Pancreas (tissue), 10 donors: ENCODE measurements around the gene ARRB2. TPM values are rescaled to one million over a fixed set of nuclear protein-coding genes. Genes with fewer than 3 reads are reported as not detected.

Experiments
- ATAC-seq, 4 donors: fragments of 200-7000 bp; cut with Tn5 transposase; one replicate each; pipeline versions ENCODE4 v1.8.0 to v1.9.1; 2020; ENCODE audit warnings: mild to moderate bottlenecking in 4 of 4, moderate library complexity in 4 of 4
- DNase-seq, 6 donors: peaks; one replicate each; pipeline ENCODE4 v3.0.0-alpha.2; 2020
- FAIRE-seq: peaks from 2 replicates; lab custom pipeline; 2012; peaks lifted over from hg19 to GRCh38; lab: Jason Lieb, UNC
- H3K27ac ChIP-seq, 4 donors: fragments of 200-600 bp; sonication (generic); 1 replicate in 3 of 4; 2 replicates in 1 of 4; pipeline versions ENCODE4 v1.5.0 to v1.8.0; 2020
- H3K27me3 ChIP-seq, 4 donors: fragments of 200-600 bp; one replicate each; pipeline ENCODE4 v1.8.0; 2021
- H3K36me3 ChIP-seq, 3 donors: fragments of 200-600 bp; sonication (generic) in 1 of 3; one replicate each; pipeline versions ENCODE4 v1.5.0 to v1.8.0; 2020 to 2021
- H3K4me1 ChIP-seq, 3 donors: fragments of 200-600 bp; one replicate each; pipeline ENCODE4 v1.8.0; 2021
- H3K4me3 ChIP-seq, 4 donors: fragments of 200-600 bp; sonication (generic) in 2 of 4; one replicate each; pipeline versions ENCODE4 v1.5.0 to v1.8.0; 2020 to 2021
- H3K9me3 ChIP-seq, 4 donors: fragments of 200-600 bp; one replicate each; pipeline ENCODE4 v1.8.0; 2021
- whole genome bisulfite sequencing, 2 donors: extraction: QIAGEN DNeasy Blood & Tissue Kit; methylation state at CpG; one replicate each; pipeline ENCODE4 v1.1.7; 2013; 5-methylcytosine and 5-hydroxymethylcytosine counted together
- intact Hi-C, 3 donors: fragments of 100-400 bp; cut with DNase I; formaldehyde crosslinking; loops; one replicate each; pipeline versions ENCODE4 v1.11.1 to v1.14.2; 2022
- polyA plus RNA-seq, 2 donors: library from polyadenylated mRNA; stranded (reverse); fragments of 200-250 nt; gene quantifications; one replicate each; pipeline ENCODE4 v1.2.3, GENCODE V29; 2013
- total RNA-seq, 6 donors: library from RNA; stranded (reverse); fragmentation: NEBNext Ultra II Directional in 4 of 6; extraction: Animal tissue kit (Norgen Biotek cat#: 25700) in 4 of 6; gene quantifications; one replicate each; pipeline versions ENCODE4 v1.2.1 to v1.2.4, GENCODE V29; 2021 to 2023
- TF ChIP-seq, protein P1 (sequence below), 4 donors: fragments of 200-600 bp; sonication (generic) in 3 of 4; IDR thresholded peaks; one replicate each; pipeline versions ENCODE4 v1.5.0 to v1.8.0; 2021; ENCODE audit warnings: antibody characterized with exemption in 4 of 4
- donor health status: healthy with polysubstance abuse.
- donor health status: DM: no; HTN: no; CAD: no; lungs with moderate emphysema.
- donor health status: DM: no; HTN: no; CAD: no.
- donor health status: control.
- donor health status: control.
- donor health status: Bipolar disorder and iron deficiency.
- donor health status: DM: yes; HTN: yes; CAD: no.
- donor health status: DM: no; HTN: no; CAD: no.
- donor health status: DM: no; HTN: no; CAD: no.
- donor health status: DM: yes; HTN: yes; CAD: no.

ARRB2 gene
- total and polyA plus RNA-seq, 8 donors: 11.2 to 49.6 (median 19.5) TPM

DNA sequence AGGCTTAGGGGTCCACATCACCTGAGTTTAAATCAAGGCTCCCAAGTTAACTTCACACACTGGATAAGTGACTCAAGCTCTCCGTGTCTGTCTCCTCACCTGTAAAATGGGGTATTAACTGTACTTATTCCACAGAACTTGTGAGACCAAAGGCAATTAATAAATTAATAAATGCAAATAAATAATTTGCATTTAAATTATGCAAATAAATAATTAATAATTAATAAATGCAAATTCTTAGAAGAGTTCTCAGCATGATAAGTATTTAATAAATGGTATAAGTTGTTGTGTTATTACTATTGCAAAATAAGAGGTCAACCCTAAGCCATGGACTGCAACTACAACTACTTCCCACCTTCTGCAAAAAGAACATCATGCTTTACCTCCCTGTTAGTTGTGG is 43.0 kb downstream of the ARRB2 start:
- Histone ChIP-seq H3K27me3 (no peaks in the 10 kb centered on the region), H3K4me3 (no peak overlapping the region), H3K9me3 (no peaks in the 10 kb centered on the region), H3K36me3 (no peaks in the 10 kb centered on the region), H3K27ac (no peak overlapping the region), H3K4me1 (no peaks in the 10 kb centered on the region)
- FAIRE-seq: no peak
- WGBS, 2 donors: 69 to 84% methylated on average over 1 of the region's 1 CpG
- intact Hi-C loops: no loop called here
- ATAC-seq: no peak
- no peak for DNase-seq
- TF ChIP-seq, protein P1, sequence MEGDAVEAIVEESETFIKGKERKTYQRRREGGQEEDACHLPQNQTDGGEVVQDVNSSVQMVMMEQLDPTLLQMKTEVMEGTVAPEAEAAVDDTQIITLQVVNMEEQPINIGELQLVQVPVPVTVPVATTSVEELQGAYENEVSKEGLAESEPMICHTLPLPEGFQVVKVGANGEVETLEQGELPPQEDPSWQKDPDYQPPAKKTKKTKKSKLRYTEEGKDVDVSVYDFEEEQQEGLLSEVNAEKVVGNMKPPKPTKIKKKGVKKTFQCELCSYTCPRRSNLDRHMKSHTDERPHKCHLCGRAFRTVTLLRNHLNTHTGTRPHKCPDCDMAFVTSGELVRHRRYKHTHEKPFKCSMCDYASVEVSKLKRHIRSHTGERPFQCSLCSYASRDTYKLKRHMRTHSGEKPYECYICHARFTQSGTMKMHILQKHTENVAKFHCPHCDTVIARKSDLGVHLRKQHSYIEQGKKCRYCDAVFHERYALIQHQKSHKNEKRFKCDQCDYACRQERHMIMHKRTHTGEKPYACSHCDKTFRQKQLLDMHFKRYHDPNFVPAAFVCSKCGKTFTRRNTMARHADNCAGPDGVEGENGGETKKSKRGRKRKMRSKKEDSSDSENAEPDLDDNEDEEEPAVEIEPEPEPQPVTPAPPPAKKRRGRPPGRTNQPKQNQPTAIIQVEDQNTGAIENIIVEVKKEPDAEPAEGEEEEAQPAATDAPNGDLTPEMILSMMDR (IDR thresholded peaks at IDR 0.05): no peak

DNA sequence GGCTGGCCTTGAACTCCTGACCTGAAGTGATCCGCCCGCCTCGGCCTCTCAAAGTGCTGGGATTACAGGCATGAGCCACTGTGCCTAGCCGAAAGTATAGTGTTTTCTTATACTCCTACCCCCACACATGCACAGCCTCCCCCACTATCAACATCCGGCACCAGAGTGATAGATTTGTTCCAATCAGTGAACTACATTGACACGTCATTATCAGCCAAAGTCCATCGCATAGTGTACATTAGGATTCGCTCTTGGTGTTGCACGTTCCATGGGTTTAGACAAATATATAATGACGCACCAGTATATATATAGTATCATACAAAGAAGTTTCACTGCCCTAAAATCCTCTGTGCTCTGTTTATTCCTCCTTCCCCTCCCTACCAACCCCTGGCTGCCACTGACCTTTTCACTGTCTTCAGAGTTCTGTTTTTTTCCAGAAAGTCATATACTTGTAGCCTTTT is 49.4 kb downstream of the ARRB2 start:
- TF ChIP-seq, protein P1 (IDR thresholded peaks at IDR 0.05): no peak
- 37 to 57% methylated on average over 10 of the region's 10 CpGs for WGBS, 2 donors
- intact Hi-C loops: no loop called here
- peak in 2 of 4 donors; percentile 71 for ATAC-seq
- Histone ChIP-seq H3K4me3 (no peak overlapping the region), H3K27ac (no peak overlapping the region), H3K9me3 (no peaks in the 10 kb centered on the region), H3K27me3 (no peaks in the 10 kb centered on the region), H3K36me3 (no peaks in the 10 kb centered on the region), H3K4me1 (no peaks in the 10 kb centered on the region)
- no peak for DNase-seq
- FAIRE-seq: no peak

DNA sequence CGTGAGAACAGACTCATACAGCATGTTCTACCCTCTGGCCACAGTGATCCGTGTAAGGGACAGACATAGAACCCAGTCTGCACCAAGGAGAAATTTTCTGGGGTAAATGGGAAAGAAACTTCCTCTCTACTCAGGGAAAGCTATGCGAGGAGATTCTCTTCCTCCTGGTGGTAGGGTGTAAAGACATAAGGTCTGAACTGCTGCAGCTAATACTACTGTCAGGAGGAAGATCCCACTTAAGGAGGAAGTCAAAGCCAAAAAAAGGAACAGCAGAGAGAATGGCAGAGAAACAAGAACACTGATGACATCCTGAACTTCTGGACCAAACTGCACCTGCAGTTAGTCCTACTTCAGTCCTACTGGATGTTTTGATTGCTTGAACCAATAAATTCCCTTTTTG is 54.2 kb downstream of the ARRB2 start:
- no peak for DNase-seq
- Histone ChIP-seq H3K9me3 (no peaks in the 10 kb centered on the region), H3K27ac (peak overlapping the region in 1 of 4 donors; percentile 15), H3K36me3 (no peaks in the 10 kb centered on the region), H3K4me3 (no peak overlapping the region), H3K4me1 (no peaks in the 10 kb centered on the region), H3K27me3 (no peaks in the 10 kb centered on the region)
- ATAC-seq: peak in 1 of 4 donors; percentile 72
- 61 to 75% methylated on average over 3 of the region's 3 CpGs for WGBS, 2 donors
- no peak for FAIRE-seq
- intact Hi-C loops: no loop called here
- TF ChIP-seq, protein P1 (IDR thresholded peaks at IDR 0.05): no peak

DNA sequence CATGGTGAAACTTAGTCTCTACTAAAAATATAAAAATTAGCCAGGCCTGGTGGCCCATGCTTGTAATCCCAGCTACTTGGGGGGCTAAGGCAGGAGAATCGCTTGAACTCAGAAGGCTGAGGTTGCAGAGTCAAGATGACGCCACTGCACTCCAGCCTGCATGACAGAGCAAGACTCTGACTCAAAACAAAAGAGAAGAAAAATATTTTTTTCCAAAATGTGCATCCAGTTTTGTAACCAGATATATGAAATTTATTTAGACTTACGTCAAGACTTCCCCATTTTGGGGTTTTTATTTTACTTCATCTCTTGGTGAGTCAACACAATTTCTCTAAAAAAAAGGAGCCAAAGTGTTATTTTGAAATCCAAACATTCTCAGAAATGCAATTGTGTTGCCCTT is 55.8 kb downstream of the ARRB2 start:
- TF ChIP-seq, protein P1 (IDR thresholded peaks at IDR 0.05): no peak
- Histone ChIP-seq H3K4me3 (no peak overlapping the region), H3K27ac (peak overlapping the region in 2 of 4 donors; percentile 55 to 59), H3K9me3 (no peaks in the 10 kb centered on the region), H3K36me3 (no peaks in the 10 kb centered on the region), H3K4me1 (no peaks in the 10 kb centered on the region), H3K27me3 (no peaks in the 10 kb centered on the region)
- peak in 2 of 4 donors; percentile 56 to 57 for ATAC-seq
- FAIRE-seq: no peak
- 85 to 88% methylated on average over 3 of the region's 3 CpGs for WGBS, 2 donors
- intact Hi-C loops: no loop called here
- no peak for DNase-seq

DNA sequence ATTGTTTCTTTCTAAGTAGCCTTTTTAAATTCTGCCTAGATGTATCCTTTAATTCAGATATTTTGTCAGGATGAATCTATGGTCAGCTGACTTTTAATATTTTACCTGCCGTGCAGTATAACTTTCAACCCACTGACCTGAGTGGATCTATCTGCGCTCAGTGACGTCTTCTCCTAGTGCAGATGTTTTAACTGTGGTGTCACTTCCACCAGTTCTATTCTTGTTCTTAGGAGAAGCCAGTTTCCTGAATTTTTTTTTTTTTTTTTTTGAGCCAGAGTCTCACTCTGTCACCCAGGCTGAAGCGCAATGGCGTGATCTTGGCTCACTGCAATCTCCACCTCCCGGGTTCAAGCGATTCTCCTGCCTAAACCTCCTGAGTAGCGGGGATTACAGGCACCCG is 56.3 kb downstream of the ARRB2 start:
- TF ChIP-seq, protein P1 (IDR thresholded peaks at IDR 0.05): no peak
- Histone ChIP-seq H3K27ac (peak overlapping the region in 1 of 4 donors; percentile 39), H3K4me3 (no peak overlapping the region), H3K27me3 (no peaks in the 10 kb centered on the region), H3K4me1 (no peaks in the 10 kb centered on the region), H3K9me3 (no peaks in the 10 kb centered on the region), H3K36me3 (no peaks in the 10 kb centered on the region)
- ATAC-seq: peak in 2 of 4 donors; percentile 36 to 44
- intact Hi-C loops: no loop called here
- DNase-seq: no peak
- no peak for FAIRE-seq
- 77 to 86% methylated on average over 9 of the region's 9 CpGs for WGBS, 2 donors
